ENCODE data around the gene SEC63.

DNA sequence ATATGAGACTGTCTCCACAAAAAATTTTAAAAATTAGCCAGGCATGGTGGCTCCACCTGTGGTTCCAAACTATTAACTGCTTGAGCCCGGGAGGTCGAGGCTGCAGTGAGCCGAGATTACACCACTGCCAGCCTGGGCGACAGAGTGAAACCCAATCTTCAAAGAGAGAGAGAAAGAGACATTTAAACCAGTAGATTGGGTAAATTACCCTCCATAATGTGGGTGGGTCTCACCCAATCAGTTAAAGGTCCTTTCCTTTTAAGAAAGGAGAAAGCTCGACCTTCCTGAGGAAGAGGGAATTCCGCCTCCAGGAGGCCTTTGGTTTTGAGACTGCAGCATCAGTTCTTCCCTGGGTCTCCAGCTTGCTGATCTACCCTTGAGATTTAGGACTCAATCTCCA lies 108.7 kb downstream of the SEC63 start:
- TF ChIP-seq POLR2A (IDR thresholded peaks at IDR 0.05): no peak
- no peak for TF ChIP-seq CTCF (IDR thresholded peaks at IDR 0.05)

All from adrenal gland (tissue), 5 donors.